CD14-positive monocyte (primary cell): Measurements from ENCODE around the gene HM13. TPM values are rescaled to one million over a fixed set of nuclear protein-coding genes. Genes with fewer than 3 reads are reported as not detected.
A peak's percentile ranks its signal among the peaks of the same experiment; 100 is the strongest.

Source experiments
- DNase-seq, 3 donors: peaks; one replicate each; pipeline ENCODE4 v3.0.0-alpha.2; 2011 to 2022
- H2AFZ ChIP-seq: 2 replicates; pipeline ENCODE4 v1.6.0; 2012; ENCODE audit warnings: mild to moderate bottlenecking, low read depth, low read length, inconsistent platforms; ENCODE audit not compliant: insufficient read depth, poor library complexity, severe bottlenecking
- H3K27ac ChIP-seq, 2 donors: 1 replicate in 1 of 2; 2 replicates in 1 of 2; pipeline ENCODE4 v1.5.1; 2012 to 2013; ENCODE audit warnings: low read length in 2 of 2, control low read depth in 1 of 2, inconsistent platforms in 1 of 2, low read depth in 1 of 2, mild to moderate bottlenecking in 1 of 2
- H3K27me3 ChIP-seq, 2 donors: one replicate each; pipeline versions ENCODE4 v1.6.0 to v1.6.1; 2011 to 2013; ENCODE audit warnings: low read length in 2 of 2; ENCODE audit not compliant: control insufficient read depth in 2 of 2, insufficient read depth in 2 of 2
- H3K36me3 ChIP-seq, 2 donors: replicated peaks in 1 of 2; 1 replicate in 1 of 2; 2 replicates in 1 of 2; pipeline versions ENCODE4 v1.5.1 to v1.6.1; 2012 to 2013; ENCODE audit warnings: low read length in 2 of 2, control low read depth in 1 of 2, inconsistent platforms in 1 of 2, mild to moderate bottlenecking in 1 of 2; ENCODE audit not compliant: insufficient read depth in 2 of 2, control insufficient read depth in 1 of 2
- H3K4me1 ChIP-seq, 2 donors: 1 replicate in 1 of 2; 2 replicates in 1 of 2; pipeline versions ENCODE4 v1.5.1 to v1.6.1; 2012 to 2013; ENCODE audit warnings: low read length in 2 of 2, control low read depth in 1 of 2, inconsistent platforms in 1 of 2, mild to moderate bottlenecking in 1 of 2, moderate library complexity in 1 of 2; ENCODE audit not compliant: insufficient read depth in 2 of 2, control insufficient read depth in 1 of 2
- H3K4me2 ChIP-seq: replicated peaks from 2 replicates; pipeline ENCODE3; 2012; ENCODE audit warnings: low read length, moderate library complexity, mild to moderate bottlenecking; ENCODE audit not compliant: poor library complexity, severe bottlenecking; ENCODE audit errors: extremely low read depth
- H3K4me3 ChIP-seq, 3 experiments: fragments of 200-600 bp in 1 of 3; sonication (generic) in 1 of 3; replicated peaks in 1 of 3; 1 replicate in 2 of 3; 2 replicates in 1 of 3; pipeline ENCODE4 v1.5.1; 2011 to 2013; ENCODE audit warnings: low read length in 3 of 3, mild to moderate bottlenecking in 3 of 3, control low read depth in 2 of 3, low read depth in 2 of 3, inconsistent platforms in 1 of 3, moderate library complexity in 1 of 3
- H3K79me2 ChIP-seq: 2 replicates; pipeline ENCODE4 v1.6.0; 2012; ENCODE audit warnings: mild to moderate bottlenecking, control low read depth, inconsistent platforms, low read length, moderate library complexity; ENCODE audit not compliant: insufficient read depth
- H3K9ac ChIP-seq: 2 replicates; pipeline ENCODE4 v1.6.0; 2017; ENCODE audit warnings: low read length, mild to moderate bottlenecking; ENCODE audit not compliant: insufficient read depth, poor library complexity, severe bottlenecking
- H3K9me3 ChIP-seq, 2 donors: replicated peaks in 1 of 2; 1 replicate in 1 of 2; 2 replicates in 1 of 2; pipeline versions ENCODE4 v1.5.1 to v1.6.1; 2012 to 2013; ENCODE audit warnings: low read length in 2 of 2, control low read depth in 1 of 2; ENCODE audit not compliant: control insufficient read depth in 1 of 2, insufficient read depth in 1 of 2
- H4K20me1 ChIP-seq: 2 replicates; pipeline ENCODE4 v1.6.0; 2012; ENCODE audit warnings: mild to moderate bottlenecking, low read length, control low read depth, moderate library complexity; ENCODE audit not compliant: insufficient read depth
- H3K27ac Mint-ChIP-seq, 7 donors: one replicate each; pipeline ENCODE4 v1.8.0; 2020; ENCODE audit warnings: mild to moderate bottlenecking in 7 of 7, mixed read lengths in 7 of 7, moderate library complexity in 6 of 7, inconsistent platforms in 2 of 7
- H3K27me3 Mint-ChIP-seq, 3 donors: one replicate each; pipeline ENCODE4 v1.8.0; 2021 to 2022; ENCODE audit warnings: low read depth in 3 of 3, mild to moderate bottlenecking in 3 of 3, mixed read lengths in 3 of 3, moderate library complexity in 3 of 3, inconsistent platforms in 1 of 3
- H3K36me3 Mint-ChIP-seq, 2 donors: one replicate each; pipeline ENCODE4 v1.8.0; 2020; ENCODE audit warnings: mixed read lengths in 2 of 2, inconsistent platforms in 1 of 2, mild to moderate bottlenecking in 1 of 2
- H3K4me1 Mint-ChIP-seq: one replicate; pipeline ENCODE4 v1.8.0; 2020; ENCODE audit warnings: mild to moderate bottlenecking, mixed read lengths
- H3K4me3 Mint-ChIP-seq, 2 donors: one replicate each; pipeline ENCODE4 v1.8.0; 2020; ENCODE audit warnings: mild to moderate bottlenecking in 2 of 2, mixed read lengths in 2 of 2, moderate library complexity in 1 of 2
- H3K9me3 Mint-ChIP-seq, 7 donors: one replicate each; pipeline ENCODE4 v1.8.0; 2020 to 2022; ENCODE audit warnings: mixed read lengths in 7 of 7, mild to moderate bottlenecking in 6 of 7, moderate library complexity in 6 of 7, inconsistent platforms in 2 of 7
- WGBS: methylation state at CpG from one replicate; pipeline ENCODE4 v1.1.5; 2013; ENCODE audit warnings: missing lambda C conversion rate; ENCODE audit not compliant: insufficient coverage; 5-methylcytosine and 5-hydroxymethylcytosine counted together
- intact Hi-C, 2 donors: fragments of 100-400 bp; cut with micrococcal nuclease; formaldehyde crosslinking; loops; one replicate each; pipeline versions ENCODE4 v1.15.0 to v1.15.1; 2023
- polyA plus RNA-seq, 3 donors: library from polyadenylated mRNA; depleted of rRNA in 1 of 3; unstranded in 2 of 3; stranded (reverse) in 1 of 3; fragments of 300-500 nt in 2 of 3; fragments of >200 nt in 1 of 3; fragmentation: Illumina TruSeq in 2 of 3; gene quantifications; 1 replicate in 2 of 3; 2 replicates in 1 of 3; pipeline ENCODE4 v1.2.3, GENCODE V29; 2012 to 2021
- TF ChIP-seq, protein P1 (sequence below): fragments of 200-600 bp; IDR thresholded peaks from one replicate; pipeline ENCODE4 v1.8.0; 2022; ENCODE audit warnings: antibody characterized with exemption, mild to moderate bottlenecking

HM13 gene
- polyA plus RNA-seq, 3 donors = 199 to 329 (median 320) TPM

DNA sequence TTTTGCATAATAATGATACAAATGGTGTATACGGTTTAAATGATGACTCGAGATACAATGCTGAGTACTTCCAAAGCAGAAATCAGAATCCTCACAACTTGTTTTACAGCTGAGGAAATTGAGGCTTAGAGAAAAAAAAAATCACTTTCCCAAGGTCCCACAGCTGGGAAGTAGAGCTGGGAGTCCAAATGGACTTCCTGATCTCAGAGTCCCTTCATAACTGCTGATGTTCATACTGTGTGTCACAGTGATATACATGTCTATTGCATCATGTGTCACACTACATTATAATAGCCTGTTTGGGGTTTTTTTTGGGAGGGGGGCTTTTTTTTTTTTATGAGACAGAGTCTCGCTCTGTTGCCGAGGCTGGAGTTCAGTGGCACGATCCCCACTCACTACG lies 8.5 kb downstream of the HM13 start:
- Histone ChIP-seq H2AFZ (no peak overlapping the region), H4K20me1 (peaks cover 47% of the 10 kb centered on the region), H3K9ac (peak overlapping the region; percentile 64), H3K36me3 (peaks cover 23 to 43% of the 10 kb centered on the region in 2 donors), H3K4me2 (peak overlapping the region; percentile 60), H3K4me1 (peaks cover 67 to 70% of the 10 kb centered on the region in 2 donors), H3K79me2 (peaks cover 92% of the 10 kb centered on the region), H3K9me3 (no peaks in the 10 kb centered on the region), H3K27ac (peak overlapping the region; percentile 81 to 94), H3K27me3 (no peaks in the 10 kb centered on the region), H3K4me3 (peak overlapping the region in 1 of 3 experiments; percentile 53)
- DNase-seq = peak; percentile 56 to 87 (median 76)
- H3K4me1 Mint-ChIP-seq = peaks cover 65% of the 10 kb centered on the region
- TF ChIP-seq, protein P1, sequence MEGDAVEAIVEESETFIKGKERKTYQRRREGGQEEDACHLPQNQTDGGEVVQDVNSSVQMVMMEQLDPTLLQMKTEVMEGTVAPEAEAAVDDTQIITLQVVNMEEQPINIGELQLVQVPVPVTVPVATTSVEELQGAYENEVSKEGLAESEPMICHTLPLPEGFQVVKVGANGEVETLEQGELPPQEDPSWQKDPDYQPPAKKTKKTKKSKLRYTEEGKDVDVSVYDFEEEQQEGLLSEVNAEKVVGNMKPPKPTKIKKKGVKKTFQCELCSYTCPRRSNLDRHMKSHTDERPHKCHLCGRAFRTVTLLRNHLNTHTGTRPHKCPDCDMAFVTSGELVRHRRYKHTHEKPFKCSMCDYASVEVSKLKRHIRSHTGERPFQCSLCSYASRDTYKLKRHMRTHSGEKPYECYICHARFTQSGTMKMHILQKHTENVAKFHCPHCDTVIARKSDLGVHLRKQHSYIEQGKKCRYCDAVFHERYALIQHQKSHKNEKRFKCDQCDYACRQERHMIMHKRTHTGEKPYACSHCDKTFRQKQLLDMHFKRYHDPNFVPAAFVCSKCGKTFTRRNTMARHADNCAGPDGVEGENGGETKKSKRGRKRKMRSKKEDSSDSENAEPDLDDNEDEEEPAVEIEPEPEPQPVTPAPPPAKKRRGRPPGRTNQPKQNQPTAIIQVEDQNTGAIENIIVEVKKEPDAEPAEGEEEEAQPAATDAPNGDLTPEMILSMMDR = no peak
- H3K27me3 Mint-ChIP-seq = peaks cover 0 to 4% (median 3%) of the 10 kb centered on the region in 3 donors
- no peaks in the 10 kb centered on the region for H3K9me3 Mint-ChIP-seq
- H3K27ac Mint-ChIP-seq = peak overlapping the region; percentile 93 to 99 (median 97)
- H3K4me3 Mint-ChIP-seq = peak overlapping the region; percentile 58 to 63
- intact Hi-C loops = loop anchor here (2.0 to 10.0 kb wide), 2 partner anchors 38 to 192 kb away; no protein-coding TSS in a partner anchor
- WGBS = no CpG with 5 or more reads among the region's 6 CpGs
- peaks cover 28 to 51% of the 10 kb centered on the region in 2 donors for H3K36me3 Mint-ChIP-seq

DNA sequence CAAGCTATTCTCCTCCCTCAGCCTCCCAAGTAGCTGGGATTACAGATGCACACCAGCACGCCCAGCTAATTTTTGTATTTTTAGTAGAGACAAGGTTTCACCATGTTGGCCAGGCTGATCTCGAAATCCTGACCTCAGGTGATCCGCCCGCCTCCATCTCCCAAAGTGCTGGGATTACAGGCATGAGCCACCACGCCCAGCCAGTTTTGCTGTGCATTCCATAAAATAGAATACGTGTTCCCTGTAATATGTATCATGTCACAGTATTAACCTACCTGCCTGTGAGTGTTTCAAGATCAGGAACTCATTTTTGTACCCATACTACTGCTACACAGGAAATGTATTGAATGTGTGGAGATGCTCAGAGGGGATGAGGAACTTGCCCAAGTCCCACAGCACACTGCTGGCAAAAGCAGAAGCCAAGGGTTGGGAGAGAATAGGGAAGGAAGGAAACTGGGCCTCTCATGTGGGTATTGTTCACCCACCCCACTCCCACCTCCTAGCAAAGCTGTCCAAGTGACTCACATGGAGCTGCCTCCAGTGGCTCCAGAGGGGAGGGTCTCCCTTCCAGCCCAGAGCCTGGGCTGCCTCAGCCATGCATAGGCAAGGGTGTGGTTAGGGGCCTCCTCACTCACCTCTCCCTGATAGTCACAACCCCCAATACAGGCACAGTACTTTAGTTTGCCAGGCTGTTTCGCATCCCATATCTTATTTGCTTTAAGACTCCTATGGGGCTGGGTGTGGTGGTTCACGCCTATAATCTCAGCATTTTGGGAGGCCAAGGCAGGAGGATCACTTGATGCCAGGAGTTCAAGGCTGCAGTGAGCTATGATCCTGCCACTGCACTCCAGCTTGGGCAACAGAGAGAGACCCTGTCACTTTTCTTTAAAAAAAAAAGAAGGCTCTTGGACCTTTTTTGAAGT lies 9.4 kb downstream of the HM13 start:
- Histone ChIP-seq H3K27me3 (no peaks in the 10 kb centered on the region), H3K79me2 (peaks cover 92% of the 10 kb centered on the region), H3K9ac (peak overlapping the region; percentile 64), H3K4me3 (peak overlapping the region in 1 of 3 experiments; percentile 53), H2AFZ (no peak overlapping the region), H3K27ac (peak overlapping the region; percentile 81 to 94), H3K4me1 (peaks cover 67% of the 10 kb centered on the region in 2 donors), H3K36me3 (peaks cover 31 to 52% of the 10 kb centered on the region in 2 donors), H3K4me2 (peak overlapping the region; percentile 60), H3K9me3 (no peaks in the 10 kb centered on the region), H4K20me1 (peaks cover 43% of the 10 kb centered on the region)
- peak overlapping the region; percentile 39 to 83 for H3K4me3 Mint-ChIP-seq
- TF ChIP-seq, protein P1 = no peak
- H3K27me3 Mint-ChIP-seq = peaks cover 0 to 4% (median 3%) of the 10 kb centered on the region in 3 donors
- peak overlapping the region; percentile 93 to 99 (median 97) for H3K27ac Mint-ChIP-seq
- H3K9me3 Mint-ChIP-seq = no peaks in the 10 kb centered on the region
- H3K4me1 Mint-ChIP-seq = peaks cover 65% of the 10 kb centered on the region
- peak; percentile 94 to 98 (median 96) for DNase-seq
- peaks cover 35 to 60% of the 10 kb centered on the region in 2 donors for H3K36me3 Mint-ChIP-seq
- intact Hi-C loops = loop anchor here (2.0 to 10.0 kb wide), 2 partner anchors 37 to 191 kb away; no protein-coding TSS in a partner anchor
- 29% methylated on average over 5 of the region's 8 CpGs for WGBS
